Endothelial cell of hepatic sinusoid (primary cell): ENCODE results near the gene TIAM2.
"Not testable (repeated sequence)": the region's sequence is repeated elsewhere in the genome, so short reads cannot be mapped to it uniquely, and the experiment has no call there.

ENCODE experiments used
- in situ Hi-C: cut with HindIII; loops from 2 replicates; pipeline ENCODE4 v1.10.0; 2017; ENCODE audit warnings: low sequenced_read_pairs

TIAM2 gene

GRCh38 chr6:155155787-155156447, 160.8 kb downstream of the TIAM2 start:
- in situ Hi-C loops, result no loop called here

- in situ Hi-C loops, result no loop called here
These were observed 162.0 kb downstream of the TIAM2 start for GRCh38 chr6:155157101-155157500.

GRCh38 chr6:155158030-155158843, 163.1 kb downstream of the TIAM2 start:
- in situ Hi-C loops, result no loop called here

GRCh38 chr6:155162682-155163081, 167.6 kb downstream of the TIAM2 start:
- in situ Hi-C loops, result no loop called here

- in situ Hi-C loops, result no loop called here
These were observed 168.5 kb downstream of the TIAM2 start for GRCh38 chr6:155163601-155164000.

GRCh38 chr6:155165029-155165710, 170.1 kb downstream of the TIAM2 start:
- in situ Hi-C loops, result no loop called here

GRCh38 chr6:155170519-155170918, 175.4 kb downstream of the TIAM2 start:
- in situ Hi-C loops, result loop anchor here (5.0 kb wide), 1 partner anchor 233 kb away; no protein-coding TSS in a partner anchor

GRCh38 chr6:155171109-155171746, 176.1 kb downstream of the TIAM2 start:
- in situ Hi-C loops, result loop anchor here (5.0 kb wide), 1 partner anchor 234 kb away; no protein-coding TSS in a partner anchor

GRCh38 chr6:155171747-155172449, 176.8 kb downstream of the TIAM2 start:
- in situ Hi-C loops, result loop anchor here (5.0 kb wide), 1 partner anchor 235 kb away; no protein-coding TSS in a partner anchor

GRCh38 chr6:155173488-155173887, 178.4 kb downstream of the TIAM2 start:
- in situ Hi-C loops, result loop anchor here (5.0 kb wide), 1 partner anchor 236 kb away; no protein-coding TSS in a partner anchor

GRCh38 chr6:155174576-155175211, 179.6 kb downstream of the TIAM2 start:
- in situ Hi-C loops, result loop anchor here (5.0 kb wide), 2 partner anchors 83 to 237 kb away; no protein-coding TSS in a partner anchor

- in situ Hi-C loops, result loop anchor here (5.0 kb wide), 1 partner anchor 80 kb away; no protein-coding TSS in a partner anchor
These were observed 182.3 kb downstream of the TIAM2 start for GRCh38 chr6:155177363-155177961.

GRCh38 chr6:155181498-155181897, 186.4 kb downstream of the TIAM2 start:
- in situ Hi-C loops, result no loop called here

- in situ Hi-C loops, result no loop called here
These were observed 187.0 kb downstream of the TIAM2 start for GRCh38 chr6:155182103-155182502.

GRCh38 chr6:155183095-155183494, 188.0 kb downstream of the TIAM2 start:
- in situ Hi-C loops, result no loop called here

GRCh38 chr6:155185041-155185440, 189.9 kb downstream of the TIAM2 start:
- in situ Hi-C loops, result not testable (repeated sequence)

GRCh38 chr6:155185544-155185943, 190.4 kb downstream of the TIAM2 start:
- in situ Hi-C loops, result no loop called here

- in situ Hi-C loops, result no loop called here
These were observed 191.0 kb downstream of the TIAM2 start for GRCh38 chr6:155186052-155186658.

GRCh38 chr6:155187106-155187505, 192.0 kb downstream of the TIAM2 start:
- in situ Hi-C loops, result no loop called here
